GM12874 (cell line): ENCODE results near the gene TFDP1.

Experiments
- TF ChIP-seq, protein P1 (sequence below): IDR thresholded peaks from 2 replicates; pipeline ENCODE4 v1.5.1; 2011; ENCODE audit warnings: low read depth, mild to moderate bottlenecking, control low read depth, low read length, moderate library complexity; ENCODE audit not compliant: insufficient read depth

Gene TFDP1, protein sequence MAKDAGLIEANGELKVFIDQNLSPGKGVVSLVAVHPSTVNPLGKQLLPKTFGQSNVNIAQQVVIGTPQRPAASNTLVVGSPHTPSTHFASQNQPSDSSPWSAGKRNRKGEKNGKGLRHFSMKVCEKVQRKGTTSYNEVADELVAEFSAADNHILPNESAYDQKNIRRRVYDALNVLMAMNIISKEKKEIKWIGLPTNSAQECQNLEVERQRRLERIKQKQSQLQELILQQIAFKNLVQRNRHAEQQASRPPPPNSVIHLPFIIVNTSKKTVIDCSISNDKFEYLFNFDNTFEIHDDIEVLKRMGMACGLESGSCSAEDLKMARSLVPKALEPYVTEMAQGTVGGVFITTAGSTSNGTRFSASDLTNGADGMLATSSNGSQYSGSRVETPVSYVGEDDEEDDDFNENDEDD

DNA sequence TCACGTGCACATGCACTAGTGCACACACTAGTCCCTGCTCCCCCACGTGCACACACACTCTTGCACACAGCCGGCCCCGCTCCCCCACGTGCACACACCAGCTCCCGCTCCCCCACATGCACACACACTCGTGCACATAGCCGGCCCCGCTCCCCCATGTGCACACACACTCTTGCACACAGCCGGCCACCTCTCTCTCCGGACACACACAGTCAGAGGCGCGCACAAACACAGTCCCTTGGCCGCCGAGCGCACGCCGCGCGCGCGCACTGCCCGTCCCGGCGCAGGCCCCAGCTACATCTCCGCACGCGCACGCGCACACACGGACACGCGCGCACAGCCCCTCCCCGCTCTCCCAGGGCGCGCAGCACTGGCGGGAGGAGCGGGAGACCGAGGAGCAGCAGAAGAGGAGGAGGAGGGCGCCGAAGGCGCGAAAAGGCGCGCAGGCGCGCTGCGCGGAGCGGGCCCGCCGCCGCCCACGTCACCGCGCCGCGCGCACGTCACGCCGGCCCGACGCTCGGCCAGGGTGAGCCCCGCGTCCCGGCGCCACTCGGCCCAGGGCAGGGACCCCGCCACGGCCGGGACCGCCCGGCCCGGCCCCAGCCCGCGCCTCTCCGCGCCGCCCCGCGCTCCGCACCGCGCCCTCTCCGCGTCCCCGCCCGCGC, at the start of gene TFDP1:
TSS of gene TFDP1 (plus strand) at position 549 of the 665 bp plus-strand sequence. CDS start 1,085 bp downstream, outside the sequence.
- TF ChIP-seq, protein P1, sequence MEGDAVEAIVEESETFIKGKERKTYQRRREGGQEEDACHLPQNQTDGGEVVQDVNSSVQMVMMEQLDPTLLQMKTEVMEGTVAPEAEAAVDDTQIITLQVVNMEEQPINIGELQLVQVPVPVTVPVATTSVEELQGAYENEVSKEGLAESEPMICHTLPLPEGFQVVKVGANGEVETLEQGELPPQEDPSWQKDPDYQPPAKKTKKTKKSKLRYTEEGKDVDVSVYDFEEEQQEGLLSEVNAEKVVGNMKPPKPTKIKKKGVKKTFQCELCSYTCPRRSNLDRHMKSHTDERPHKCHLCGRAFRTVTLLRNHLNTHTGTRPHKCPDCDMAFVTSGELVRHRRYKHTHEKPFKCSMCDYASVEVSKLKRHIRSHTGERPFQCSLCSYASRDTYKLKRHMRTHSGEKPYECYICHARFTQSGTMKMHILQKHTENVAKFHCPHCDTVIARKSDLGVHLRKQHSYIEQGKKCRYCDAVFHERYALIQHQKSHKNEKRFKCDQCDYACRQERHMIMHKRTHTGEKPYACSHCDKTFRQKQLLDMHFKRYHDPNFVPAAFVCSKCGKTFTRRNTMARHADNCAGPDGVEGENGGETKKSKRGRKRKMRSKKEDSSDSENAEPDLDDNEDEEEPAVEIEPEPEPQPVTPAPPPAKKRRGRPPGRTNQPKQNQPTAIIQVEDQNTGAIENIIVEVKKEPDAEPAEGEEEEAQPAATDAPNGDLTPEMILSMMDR, result no peak

DNA sequence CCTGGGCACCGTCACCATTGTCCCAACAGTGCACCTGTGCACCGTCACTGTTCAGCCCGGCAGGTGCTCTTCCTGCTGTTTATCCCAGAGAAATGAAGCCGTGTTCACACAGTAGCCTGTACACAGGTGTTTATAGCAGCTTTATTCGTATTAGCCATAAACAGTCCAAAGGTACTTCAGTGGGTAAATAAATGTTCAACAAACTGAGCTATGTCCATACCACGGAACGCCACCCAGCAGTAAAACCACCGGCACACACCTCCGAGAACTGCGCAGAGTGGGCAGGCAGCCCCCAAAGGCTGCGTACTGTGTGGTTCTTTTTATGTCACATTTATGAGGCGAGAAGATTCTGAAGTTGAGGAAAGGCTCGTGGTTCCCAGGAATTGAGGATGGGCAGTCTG, 49.2 kb upstream of the TFDP1 start:
- TF ChIP-seq, protein P1, result no peak

GRCh38 chr13:113536461-113537110, 48.0 kb upstream of the TFDP1 start:
- TF ChIP-seq, protein P1, result no peak

GRCh38 chr13:113537205-113537604, 47.3 kb upstream of the TFDP1 start:
- TF ChIP-seq, protein P1, result no peak

- TF ChIP-seq, protein P1, result no peak
These were observed 46.5 kb upstream of the TFDP1 start for GRCh38 chr13:113537909-113538688.

- TF ChIP-seq, protein P1, result no peak
These were observed 45.9 kb upstream of the TFDP1 start for GRCh38 chr13:113538689-113539058.
